ENCODE measurements around the gene KIRREL3.

KIRREL3 gene

DNA sequence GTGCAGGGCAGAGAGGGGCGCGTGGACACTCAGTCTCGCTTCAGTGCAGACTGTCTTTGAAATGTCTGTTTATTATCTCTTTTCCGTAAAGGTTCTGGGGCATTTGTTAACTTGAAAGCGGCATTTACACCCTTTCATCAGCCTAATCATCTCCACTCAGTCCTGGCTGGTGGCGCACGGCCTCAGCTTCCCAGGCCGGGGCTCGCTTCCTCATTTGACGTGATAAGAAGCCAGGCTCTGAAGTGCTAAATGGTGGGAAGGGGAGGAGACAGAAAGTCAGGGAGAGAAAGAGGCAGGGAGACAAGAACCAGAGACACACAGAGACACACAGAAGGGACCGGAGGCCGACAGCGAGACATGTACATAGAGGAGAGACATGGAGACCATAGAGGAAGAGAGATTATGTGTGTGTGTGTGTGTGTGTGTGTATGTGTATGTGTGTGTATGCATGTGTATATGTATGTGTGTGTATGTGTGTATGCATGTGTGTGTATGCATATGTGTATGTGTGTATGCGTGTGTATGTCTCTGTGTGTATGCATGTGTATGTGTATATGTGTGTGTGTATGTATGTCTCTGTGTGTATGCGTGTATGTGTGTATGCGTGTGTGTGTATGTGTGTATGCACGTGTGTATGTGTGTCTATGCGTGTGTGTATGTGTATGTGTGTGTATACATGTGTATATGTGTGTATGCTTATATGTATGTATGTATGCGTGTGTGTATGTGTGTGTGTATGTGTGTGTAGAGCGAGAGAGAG is 543.6 kb downstream of the KIRREL3 start:
- no peak for DNase-seq

DNA sequence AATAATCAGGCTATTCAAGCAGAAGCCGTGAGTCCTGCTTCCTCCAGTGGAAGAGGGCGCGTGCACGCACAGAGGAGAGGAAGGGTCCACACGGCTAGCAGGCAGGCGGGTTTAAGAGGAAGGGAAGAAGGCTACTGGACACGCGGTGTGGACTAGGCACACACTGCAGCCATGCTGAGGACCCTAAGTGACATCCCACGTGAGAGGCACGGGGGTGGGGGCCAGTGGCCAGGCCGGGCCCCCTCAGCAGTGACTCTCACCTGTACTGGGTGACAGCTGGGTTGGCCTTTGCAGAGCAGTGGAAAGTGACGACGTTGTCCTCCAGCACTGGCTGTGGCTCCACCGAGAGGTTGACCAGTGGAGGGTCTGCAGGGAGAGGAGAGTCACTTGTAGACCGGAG is 544.5 kb downstream of the KIRREL3 start:
- no peak for DNase-seq

DNA sequence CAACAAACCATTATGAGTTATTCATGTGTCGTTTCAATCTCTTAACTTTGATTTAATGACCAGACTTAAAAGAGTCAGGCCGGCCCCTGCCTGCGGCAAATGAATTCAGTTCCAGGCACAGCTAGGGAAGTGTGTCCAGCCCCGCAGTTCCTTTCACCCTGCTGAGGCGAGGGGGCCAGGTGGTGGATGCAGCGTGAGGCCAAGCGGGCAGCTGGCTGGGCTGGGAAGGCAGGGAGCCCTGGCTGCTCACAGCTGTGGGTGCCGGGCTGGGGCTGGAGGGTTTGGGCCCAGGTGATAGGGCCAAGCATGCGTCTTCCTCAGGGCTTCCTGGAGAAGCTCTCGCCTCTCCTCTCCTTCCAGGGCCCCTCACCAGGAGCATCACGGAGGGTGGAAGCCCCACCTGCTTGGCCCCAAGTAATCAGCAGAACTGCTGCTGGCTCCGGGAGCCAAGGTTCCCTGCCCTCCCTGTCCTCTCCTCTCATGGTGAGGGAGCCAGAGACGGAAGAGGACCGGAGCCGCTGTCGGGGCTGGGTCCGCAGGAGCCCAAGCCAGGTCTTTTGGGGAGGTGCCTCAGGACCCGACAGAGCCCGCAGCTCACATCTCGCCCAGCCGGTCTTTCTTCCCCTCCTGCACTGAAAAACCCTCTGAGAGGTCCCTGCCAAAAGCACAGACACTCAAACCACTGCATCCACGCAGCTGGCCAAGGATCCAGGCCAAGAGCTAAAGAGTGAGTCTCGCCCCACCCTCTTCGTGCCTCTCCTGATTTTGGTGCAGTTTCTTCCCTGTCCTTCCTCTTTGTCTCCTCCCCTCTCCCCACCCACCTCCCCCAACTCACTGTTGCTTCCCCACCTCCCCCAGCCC is 548.1 kb downstream of the KIRREL3 start:
- DNase-seq: no peak

DNA sequence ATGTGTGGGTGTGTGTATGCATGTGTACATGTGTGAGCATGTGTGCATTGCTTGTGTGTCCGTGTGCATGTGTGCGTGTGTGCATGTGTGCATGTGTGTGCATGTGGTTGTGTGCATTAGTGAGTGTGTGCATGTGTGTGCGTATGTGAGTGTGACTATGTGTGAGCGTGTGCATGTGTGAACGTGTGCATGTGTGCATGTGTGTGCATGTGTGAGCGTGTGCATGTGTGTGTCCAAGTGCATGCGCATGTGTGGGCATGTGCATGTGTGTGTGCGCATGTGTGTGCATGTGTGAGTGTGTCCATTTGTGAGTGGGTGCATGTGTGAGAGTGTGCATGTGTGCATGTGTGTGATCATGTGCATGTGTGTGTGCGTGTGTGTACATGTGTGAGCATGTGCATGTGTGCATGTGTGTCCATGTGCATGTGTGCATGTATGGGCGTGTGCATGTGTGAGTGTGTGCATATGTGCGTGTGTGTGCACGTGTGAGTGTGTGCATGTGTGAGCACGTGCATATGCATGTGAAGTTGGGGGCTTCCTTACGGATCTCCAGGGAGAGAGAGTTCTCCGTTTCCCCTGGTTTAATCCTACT is 549.3 kb downstream of the KIRREL3 start:
- no peak for DNase-seq

DNA sequence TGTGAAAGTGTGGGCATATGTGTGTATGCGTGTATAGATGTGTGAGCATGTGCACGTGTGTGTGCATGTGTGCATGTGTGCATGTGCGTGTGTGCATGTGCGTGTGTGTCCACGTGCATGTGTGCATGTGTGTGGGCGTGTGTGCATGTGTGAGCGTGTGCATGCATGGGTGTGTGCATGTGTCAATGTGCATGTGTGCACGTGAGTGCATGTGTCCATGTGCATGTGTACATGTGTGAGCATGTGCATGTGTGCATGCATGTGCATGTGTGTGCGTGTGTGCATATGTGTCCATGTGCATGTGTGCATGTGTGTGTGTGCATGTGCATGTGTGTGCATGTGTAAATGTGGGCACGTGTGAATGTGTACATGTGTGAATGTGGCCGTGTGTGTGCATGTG is 549.8 kb downstream of the KIRREL3 start:
- no peak for DNase-seq

DNA sequence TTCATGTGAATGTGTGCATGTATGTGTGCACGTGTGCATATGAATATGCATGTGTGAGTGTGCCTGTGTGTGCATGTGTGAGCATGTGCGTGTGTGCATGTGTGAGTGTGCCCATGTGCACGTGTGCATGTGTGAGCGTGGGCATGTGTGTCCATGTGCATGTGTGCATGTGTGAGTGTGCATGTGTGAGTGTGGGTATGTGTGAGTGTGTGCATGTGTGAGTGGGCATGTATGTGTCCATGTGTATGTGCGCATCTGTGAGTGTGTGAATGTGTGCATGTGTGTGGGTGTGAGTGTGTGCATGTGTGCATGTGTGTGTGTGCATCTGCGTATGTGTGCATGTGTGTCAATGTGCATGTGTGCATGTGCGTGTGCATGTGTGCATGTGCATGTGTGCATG is 550.4 kb downstream of the KIRREL3 start:
- DNase-seq: no peak

DNA sequence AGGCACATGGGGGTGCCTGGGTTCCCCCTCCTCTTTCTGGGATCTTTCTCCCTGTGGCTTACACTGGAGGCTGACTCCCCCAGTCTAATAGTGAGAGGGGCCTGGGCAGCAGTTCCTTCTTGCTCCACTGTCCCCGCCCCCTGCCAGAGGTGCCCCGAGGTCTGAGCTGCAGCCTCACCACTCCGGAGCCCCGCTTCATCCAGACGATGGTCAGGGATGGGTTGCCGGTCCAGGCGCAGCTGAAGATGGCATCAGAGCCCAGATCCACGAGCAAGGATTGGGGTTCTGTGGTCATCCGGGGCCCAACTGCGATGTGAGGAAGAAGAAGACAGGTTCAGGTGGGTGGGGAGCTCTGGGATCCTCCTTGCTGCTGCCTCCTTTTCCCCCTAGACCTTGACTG is 554.0 kb downstream of the KIRREL3 start:
- DNase-seq: no peak

DNA sequence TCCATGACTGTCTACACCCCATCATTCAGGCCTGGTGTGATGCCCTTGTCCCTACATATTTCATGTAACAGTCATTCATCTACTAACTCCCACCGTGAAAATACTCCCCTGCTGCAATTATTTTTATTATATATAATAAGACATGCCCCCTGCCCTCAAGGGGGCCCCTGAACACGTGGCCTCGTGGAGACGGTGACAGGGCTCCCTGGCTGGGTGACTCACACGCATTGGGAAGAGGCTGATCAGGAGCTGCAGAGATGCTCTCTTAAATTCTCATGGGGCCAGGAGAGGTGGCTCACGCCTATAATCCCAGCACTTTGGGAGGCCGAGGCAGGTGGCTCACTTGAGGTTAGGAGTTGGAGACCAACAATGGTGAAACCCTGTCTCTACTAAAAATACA is 556.5 kb downstream of the KIRREL3 start:
- no peak for DNase-seq

DNA sequence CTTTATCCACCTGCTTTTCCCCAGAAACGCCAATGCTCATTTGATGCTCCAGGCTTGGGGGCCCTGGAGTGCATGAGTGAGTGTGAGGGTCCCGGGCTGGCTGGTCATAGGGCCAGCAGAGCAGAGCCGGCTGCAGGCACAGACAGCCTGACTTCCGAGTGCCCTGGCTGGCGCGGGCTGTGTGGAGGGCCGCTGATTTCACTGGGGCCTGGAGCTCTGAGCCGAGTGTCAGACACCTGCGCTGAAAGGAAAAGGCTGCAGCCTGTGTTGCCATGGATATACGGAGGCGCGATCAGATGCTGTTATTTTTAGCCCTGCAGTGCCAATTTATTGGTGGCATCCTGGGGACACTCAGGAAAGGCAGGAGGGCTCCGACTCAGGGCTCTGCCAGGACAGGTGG is 557.5 kb downstream of the KIRREL3 start:
- DNase-seq: no peak

DNA sequence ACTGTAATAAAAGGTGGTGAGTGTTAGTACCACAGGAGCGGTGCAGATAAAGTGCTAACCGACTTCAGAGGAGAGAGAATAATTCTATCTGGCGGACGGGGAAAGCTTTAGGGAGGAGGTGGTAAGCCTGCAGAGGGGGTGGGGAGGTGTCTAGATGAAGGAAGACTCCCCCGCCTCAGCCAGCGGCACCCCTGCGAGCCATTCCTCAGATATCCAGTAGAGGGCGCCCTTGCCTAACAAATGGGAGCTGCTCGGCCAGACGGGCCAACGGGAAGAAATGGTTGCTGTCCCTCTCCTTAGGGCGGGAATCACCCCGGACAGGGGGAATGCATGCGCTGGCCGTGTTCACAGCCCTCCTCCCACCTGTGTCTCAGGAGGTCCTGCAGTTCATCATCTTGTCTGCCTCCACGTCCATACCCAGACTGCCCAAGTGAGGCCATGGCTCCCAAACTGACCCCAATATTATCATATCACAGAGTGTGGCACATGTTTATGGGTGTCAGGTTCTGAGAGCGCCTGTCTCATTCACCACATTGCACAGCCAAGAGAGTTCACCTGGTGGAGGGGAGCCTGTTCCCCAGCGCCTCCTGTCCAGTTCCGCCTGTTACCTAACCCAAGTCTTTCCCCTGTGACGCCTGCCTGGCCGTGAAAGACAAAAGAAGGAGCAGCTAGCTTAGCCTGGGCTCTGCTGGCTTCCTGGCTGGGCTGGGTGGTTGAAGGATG is 559.6 kb downstream of the KIRREL3 start:
- peak; percentile 53 for DNase-seq

DNA sequence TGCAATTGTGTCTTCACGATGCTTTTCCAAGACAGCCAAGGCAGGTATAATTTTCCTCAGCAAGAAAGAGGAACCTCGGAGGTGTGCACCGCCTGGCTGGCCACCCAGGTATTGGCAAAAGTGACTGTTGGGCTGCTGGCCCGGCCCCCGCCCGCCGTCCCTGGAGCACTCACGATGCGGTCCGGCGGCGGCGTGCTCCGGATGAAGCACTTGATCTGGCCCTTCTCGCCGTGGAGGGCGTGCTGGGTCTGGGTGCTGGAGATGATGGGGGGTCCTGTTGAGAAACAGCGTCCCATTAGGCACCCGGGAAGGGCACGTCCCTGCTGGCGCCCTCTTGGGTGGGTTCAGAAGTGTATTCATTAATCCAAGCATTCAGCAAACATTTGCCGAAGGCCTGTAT is 560.3 kb downstream of the KIRREL3 start:
- DNase-seq: no peak

DNA sequence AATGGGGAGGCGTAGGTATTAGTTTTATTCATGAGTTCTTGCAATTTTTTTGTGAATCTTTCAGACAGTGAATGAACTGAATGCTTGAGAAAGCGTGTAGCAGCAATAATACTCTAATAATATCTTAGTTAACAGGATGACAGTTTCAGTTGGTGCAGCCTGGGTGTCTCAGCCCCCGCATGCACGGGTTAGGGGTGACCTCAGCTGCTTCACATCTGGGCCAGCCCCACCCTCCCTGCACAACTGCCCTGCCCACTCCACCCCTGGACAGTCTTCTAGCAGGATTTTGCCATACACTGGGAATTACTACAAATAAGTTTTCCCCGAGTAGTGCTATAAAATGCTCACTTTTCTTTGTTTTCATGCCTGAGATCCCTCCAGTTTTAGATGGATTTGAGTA is 561.9 kb downstream of the KIRREL3 start:
- DNase-seq: no peak

DNA sequence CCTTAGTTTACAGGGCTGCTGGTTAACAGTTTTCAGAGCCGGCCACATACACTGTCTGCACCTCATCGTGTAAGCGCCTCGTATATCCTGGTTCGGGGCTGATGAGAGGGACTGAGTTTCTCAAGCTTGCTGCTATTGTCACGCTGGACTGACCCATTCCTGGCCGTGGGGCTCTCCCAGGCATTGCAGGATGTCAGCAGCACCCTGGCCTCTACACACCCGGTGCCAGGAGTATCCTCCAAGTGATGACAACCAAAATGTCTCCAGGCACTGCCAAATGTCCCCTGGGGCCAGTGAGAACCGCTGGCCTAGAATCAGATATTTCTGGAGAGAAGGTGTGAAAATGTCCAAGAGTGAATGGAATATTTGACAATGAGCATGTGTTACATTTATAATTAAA is 562.3 kb downstream of the KIRREL3 start:
- no peak for DNase-seq

DNA sequence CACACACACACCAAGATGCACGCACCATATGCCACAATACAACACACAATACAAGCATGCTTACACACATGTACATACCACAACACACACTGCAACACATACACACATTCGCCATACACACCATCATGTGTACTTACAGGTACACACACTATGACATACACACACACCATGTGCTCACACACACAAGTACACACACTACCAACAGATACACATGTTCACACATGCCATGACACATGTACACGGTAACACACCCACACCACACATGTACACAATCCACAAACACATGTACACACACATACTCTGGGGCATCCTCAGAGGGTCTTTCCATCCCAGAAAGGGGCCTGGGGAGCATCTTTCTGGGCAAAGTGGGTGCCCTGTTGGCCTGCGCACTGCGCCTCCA is 562.8 kb downstream of the KIRREL3 start:
- DNase-seq: no peak

DNA sequence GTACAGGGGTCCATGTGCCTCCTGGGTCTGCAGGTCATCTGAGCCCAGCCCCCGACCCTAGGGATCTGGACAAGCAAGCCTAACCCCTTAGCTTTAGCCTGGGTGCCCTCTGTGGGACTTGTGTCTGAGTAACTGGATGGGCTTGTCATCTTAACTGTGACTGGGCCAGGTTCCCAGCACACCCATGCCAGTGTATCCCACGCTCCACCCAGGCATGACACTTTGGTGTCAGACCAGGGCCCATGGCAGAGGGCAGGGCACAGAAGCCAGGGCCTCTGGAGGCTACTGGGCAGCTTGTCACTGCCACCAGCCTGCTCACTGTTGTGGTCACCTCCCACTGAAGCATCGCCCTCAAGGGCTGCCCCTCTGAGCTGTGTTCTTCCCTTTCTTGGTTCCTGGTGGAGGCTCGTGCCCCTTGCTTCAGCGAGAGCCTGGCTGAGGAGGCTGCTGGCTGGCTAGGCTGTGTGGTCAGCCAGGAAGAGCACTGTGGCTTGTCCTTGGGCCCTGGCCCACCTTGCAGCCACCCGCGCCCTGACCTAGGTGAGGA is 564.3 kb downstream of the KIRREL3 start:
- DNase-seq: no peak

DNA sequence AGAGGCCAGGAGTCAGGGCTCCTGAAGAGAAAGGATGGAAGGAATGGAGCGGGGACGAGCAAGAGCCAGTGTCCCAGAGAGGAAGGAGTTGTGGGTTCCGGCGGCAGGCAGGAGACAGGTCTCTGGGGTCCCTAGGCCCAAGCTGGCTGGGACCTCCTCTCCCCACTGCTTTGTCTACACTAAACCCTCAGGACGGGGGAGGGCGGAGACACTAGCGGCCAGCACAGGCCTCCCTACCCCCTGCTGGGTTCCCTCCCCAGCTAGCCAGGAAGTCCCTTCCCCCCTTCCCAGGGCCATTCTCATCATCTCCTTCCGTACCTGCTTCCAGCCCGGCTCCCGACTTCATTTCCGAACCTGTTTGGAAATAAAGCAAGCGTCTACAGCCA is 565.6 kb downstream of the KIRREL3 start:
- no peak for DNase-seq

DNA sequence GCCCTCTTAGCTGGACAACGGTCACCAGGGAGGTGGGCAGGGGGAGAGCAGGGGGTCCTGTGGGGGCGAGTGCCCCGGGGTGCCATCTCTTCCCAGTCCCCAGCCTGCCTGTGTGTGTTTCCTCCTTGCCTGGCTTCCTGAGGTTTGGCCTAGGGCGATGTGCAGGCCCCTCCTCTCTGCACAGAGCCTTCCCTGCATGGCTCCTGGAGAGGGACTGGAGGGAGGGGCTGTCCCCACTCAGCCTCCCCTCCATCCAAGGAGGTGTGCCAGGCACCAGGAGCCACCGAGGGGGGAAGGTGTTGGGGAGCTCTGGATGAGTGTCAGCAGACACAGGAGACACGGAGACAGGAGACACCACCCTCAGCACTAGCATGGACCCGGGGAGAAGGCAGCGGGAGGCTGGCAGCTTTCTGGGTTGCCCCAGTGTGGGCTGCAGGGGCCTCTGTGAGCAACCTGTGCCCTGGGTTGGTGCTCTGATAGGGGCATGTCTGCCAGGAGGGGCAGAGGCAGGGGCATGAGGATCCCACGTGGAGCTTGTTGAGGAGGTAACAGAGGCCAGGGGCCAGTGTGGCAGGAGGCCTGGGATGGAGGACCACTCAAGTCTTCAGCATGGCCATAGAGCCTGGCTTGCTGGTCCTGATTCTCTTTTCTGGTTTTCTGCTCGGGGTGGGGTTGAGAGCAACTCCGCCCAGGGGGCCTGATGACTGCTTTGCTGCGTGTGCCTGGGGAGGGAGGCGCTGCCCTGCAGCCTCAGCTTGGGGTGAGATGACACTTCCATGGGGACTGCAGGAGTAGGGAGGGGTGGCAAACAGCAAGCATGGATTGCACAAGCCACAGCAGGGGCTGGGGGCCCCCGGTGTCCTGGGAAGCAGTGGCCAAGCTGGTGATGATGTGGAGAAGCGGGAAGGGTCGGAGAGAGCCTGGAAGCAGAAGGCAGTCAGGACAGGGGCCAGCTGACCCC is 566.3 kb downstream of the KIRREL3 start:
- no peak for DNase-seq

DNA sequence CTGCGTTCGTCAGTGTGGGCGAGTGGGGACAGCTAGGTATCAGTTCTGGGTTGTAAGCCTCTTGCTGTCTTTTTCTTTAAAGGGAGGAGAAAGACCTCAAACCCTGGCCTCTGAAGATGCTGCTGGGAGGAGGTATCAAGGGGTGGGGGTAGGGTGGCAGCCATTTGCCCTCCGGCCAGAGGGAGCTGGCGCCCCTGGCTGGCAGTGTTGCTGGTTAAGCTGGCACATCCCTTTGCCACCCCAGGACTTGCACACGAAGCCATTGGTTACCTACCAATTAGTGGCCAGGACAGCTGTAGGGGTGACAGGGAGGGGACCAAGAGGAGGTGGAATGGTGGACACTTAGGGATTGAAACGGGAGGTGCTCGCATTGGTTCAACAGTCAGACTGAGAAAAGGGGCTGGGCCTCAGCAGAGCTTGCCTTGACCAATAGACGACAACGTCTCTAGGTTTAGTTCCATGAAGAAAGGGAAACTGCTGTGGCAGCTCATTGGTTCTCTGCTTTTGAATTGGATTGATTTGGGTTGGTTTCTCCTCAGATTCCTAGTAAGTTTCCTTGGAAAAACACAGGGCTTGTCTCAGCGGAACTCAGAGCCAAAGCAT is 567.2 kb downstream of the KIRREL3 start:
- no peak for DNase-seq

DNA sequence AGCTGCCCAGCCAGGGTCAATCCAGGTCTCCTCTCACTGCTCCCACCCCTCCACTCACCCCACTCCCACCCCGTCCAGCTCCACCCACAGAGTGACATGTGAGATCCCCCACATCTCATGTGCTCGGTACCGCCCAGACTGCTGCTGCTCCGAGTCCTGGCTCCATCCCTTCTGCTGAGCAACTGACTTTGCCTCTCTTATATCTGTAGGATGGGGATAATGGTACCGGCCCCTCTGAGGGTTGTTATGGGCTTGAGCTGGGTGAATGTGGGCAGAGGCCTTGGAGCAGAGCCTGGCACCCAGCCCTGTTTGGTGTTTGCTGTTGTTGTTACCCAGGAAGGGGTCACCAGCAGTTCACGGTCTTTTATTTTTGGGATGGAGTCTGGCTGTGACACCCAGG is 568.0 kb downstream of the KIRREL3 start:
- no peak for DNase-seq

DNA sequence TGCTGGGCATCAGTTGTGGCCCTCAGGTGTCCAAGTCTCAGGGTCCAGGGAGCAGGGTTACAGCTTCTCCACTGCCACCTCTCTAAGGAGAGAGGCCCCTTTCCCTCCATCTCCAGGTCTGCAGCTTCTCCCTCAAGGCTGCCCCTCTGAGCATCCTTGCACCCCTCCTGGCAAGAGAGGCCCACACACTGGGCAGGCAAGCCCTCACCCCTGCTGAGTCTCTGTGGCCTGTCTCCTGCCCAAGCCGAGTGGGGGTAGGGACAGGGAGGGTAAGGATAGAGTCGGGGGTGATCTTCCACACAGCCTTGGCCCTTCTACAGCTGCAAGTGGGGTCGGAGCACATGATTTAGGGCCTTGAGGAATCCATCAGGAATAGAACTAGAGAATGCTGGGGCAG is 568.5 kb downstream of the KIRREL3 start:
- DNase-seq: no peak

DNA sequence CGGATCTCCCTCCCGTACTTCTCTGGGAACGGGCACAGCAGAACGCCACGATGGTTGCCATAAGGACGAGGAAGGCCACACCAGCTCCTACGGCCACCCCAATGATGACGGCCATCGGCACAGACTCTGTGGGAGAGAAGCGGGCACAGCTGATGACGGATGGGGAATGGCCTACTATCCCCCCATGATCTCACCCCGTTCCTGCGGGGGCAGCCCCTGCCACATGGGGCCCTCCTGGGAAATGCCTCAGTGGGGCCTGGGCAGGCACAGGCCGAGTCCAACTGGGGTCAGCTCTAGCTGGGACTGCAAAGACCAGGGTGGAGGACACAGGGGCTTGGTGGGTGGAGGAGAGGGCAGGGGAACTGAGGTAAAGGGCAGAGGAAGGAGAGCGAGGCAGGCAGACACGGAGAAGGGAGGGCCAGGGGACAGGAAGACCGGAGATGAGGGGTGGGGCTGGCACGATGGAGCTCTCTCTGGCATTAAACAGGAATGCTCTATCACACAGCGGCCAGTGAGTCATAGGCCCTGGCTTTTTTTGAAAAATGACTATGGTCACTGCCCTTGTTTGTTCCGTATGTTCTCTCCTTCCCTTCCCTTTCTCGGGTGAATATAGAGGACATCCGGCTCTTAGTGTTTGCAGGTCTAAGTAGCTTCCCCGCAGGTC is 569.0 kb downstream of the KIRREL3 start:
- no peak for DNase-seq

Measured in NCI-H187 treated with DMSO at 0.1 percent for 48 hours (cell line).